Smooth muscle cell of the brain vasculature (primary cell): ENCODE results near the gene CETP.
A peak's percentile ranks its signal among the peaks of the same experiment; 100 is the strongest.
"Not testable (repeated sequence)": the region's sequence is repeated elsewhere in the genome, so short reads cannot be mapped to it uniquely, and the experiment has no call there.

ENCODE experiments used
- DNase-seq: peaks from one replicate; pipeline ENCODE4 v3.0.0-alpha.2; 2012; ENCODE audit warnings: low read depth, low spot score

The CETP gene

DNA sequence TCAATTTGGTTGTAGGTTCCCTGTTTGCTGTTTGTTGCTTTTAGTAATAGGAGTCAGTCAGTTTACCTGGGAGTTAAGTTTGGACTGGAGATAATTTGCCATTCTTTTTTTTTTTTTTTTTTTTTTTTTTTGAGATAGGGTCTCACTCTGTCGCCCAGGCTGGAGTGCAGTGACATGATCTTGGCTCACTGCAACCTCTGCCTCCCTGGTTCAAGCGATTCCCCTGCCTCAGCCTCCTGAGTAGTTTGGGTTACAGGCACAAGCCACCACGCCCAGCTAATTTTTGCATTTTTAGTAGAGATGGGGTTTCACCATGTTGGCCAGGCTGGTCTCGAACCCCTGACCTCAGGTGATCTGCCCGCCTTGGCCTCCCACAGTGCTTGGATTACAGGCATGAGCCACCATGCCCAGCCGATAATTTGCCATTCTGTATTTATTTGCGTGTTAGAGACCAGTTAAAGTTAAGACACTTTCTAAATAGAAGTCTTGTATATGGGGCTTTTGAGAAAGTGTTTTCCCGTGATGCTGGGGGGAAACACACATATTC is 27.1 kb upstream of the CETP start:
- DNase-seq = not testable (repeated sequence)

GRCh38 chr16:56935201-56935600 is 26.5 kb upstream of the CETP start:
- no peak for DNase-seq

DNA sequence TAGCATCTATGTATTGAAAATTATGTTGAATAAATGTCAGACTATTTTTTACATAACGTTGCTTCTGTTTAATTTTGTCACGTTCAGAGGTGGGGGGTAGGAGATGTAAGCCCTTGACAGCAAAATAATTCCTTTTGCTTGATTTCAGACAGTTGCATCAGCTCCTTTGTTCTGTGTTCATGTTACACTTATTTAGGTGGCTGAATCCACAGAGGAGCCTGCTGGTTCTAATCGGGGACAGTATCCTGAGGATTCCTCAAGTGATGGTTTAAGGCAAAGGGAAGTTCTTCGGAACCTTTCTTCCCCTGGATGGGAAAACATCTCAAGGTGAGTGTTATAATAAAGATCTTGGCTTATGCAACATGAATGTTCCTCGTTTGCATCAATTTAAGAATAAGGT is 25.3 kb upstream of the CETP start:
- no peak for DNase-seq

DNA sequence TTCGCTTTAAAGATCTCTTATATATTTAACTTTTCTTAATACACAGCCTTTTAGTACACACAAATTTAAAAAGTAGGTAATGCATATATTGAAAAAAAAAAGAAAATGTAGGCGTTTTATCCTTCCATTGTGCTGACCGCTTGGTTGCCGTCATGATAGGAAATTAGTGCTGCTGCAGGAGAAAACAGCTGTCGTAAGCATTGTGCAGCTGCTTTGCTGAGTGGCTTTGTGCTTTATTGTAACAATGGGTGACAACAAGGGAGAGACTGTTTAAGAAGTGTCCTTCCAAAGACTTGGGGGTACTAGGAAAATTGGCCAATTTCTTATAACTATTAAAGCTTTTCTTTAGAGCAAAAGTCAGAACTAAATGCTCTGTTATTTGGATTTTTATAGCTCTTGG is 24.8 kb upstream of the CETP start:
- DNase-seq = no peak

DNA sequence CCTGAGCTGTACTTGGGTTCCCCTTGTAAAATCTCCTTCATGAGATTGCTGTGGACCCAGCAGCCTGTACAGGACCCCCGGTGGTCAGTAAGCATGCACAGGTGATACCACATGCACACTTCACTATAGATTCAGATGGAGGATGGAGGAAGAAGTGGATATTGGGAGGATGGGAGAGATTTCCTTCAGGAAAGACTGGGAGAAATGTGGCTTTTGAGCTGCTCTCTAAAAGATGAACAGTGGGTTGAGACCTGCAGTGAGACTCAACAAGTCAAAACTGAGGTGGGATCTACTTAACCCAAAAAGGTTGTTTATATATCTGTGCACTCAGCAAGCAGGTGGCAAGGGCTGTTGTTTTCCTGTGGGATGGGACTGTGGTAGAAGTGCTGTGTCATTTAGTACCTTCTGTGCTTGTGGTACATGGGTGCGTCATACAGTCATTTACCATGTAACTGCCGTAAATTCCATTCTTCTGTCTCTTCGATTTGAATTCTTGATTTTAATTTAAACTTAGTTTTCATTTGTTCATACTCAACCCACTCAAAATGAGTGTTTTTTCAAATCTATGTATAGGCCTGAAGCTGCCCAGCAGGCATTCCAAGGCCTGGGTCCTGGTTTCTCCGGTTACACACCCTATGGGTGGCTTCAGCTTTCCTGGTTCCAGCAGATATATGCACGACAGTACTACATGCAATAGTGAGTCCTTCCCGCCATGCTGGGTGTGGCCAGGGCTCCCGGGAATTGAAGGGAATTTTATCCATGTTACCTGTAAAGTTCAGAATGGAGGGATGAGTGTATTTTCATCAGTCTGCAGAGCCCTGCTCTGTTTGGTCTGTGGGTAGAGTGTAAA is 22.9 kb upstream of the CETP start:
- no peak for DNase-seq

- no peak for DNase-seq
Measured at GRCh38 chr16:56939801-56940200, 21.9 kb upstream of the CETP start.

GRCh38 chr16:56941092-56941491 is 20.7 kb upstream of the CETP start:
- no peak for DNase-seq

DNA sequence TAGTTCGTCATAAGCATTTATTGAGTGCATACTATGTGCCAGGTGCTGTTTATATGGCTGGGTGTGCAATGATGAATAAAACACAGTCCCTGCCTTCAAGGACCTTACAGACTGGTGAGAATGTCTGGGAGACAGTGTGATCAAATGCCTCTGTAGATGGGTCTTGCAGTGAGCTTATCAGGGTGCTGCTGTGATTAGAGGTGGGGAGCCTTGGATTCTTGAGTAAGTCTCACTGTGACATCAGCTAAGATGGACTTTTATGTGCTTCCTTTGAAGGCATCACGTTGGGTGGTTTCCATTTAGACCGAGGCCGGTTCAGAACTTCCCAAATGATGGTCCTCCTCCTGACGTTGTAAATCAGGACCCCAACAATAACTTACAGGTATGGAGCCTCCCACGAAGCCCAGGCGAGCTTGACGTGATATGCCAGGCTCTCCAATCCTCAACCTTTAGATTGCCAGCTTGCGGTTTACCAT is 19.9 kb upstream of the CETP start:
- DNase-seq = no peak

DNA sequence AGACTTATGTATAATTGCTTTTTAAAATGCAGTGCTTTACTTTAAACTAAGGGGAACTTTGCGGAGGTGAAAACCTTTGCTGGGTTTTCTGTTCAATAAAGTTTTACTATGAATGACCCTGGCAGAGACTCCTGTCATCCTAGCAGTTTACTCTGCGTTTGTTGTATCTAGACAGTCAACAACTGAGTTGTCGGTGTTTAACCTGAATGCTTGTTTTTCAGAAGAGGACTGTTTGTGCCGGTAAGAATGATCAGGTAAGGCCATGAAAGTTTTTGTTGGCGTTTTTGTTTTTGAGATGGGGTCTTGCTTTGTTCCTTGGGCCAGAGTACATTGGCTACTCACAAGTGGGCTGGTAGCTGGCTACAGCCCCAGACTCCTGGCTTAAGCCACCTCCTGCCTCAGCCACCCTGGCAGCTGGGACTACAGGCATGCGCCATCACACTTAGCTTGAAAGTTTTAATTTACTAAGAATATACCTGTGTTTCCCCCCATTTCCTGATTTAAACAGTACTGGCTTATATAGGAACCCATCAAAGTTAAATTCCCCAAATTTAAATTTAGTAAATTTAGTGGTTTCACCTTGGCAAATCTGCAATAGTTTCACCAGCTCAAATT is 17.9 kb upstream of the CETP start:
- DNase-seq = no peak

- DNase-seq = peak; percentile 43
Measured at GRCh38 chr16:56944954-56945839, 16.6 kb upstream of the CETP start.

DNA sequence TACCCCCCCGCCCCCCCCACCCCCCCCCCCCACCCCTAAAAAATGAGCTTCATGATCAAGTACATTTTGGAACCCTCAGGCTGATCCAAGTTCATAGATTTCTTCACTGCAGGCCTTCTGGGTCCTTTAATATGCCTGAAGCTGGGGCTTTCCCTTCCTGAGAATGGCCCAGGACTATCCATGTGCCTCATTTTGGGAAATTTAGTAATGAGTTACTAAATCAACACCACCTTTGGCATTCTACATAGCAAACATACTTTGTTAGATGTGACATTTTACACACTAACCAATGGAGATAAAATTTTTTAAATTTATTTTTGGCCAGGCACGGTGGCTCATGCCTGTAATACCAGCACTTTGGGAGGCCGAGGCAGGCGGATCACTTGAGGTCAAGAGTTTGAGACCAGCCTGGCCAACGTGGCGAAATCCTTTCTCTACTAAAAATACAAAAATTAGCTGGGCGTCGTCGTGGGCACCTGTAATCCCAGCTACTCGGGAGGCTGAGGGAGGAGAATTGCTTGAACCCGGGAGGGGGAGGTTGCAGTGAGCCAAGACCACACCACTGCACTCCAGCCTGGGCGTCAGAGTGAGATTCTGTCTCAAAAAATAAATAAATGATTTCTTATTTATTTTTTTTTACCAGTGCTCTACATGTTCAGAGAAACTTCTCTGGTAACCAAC is 15.8 kb upstream of the CETP start:
- no peak for DNase-seq

DNA sequence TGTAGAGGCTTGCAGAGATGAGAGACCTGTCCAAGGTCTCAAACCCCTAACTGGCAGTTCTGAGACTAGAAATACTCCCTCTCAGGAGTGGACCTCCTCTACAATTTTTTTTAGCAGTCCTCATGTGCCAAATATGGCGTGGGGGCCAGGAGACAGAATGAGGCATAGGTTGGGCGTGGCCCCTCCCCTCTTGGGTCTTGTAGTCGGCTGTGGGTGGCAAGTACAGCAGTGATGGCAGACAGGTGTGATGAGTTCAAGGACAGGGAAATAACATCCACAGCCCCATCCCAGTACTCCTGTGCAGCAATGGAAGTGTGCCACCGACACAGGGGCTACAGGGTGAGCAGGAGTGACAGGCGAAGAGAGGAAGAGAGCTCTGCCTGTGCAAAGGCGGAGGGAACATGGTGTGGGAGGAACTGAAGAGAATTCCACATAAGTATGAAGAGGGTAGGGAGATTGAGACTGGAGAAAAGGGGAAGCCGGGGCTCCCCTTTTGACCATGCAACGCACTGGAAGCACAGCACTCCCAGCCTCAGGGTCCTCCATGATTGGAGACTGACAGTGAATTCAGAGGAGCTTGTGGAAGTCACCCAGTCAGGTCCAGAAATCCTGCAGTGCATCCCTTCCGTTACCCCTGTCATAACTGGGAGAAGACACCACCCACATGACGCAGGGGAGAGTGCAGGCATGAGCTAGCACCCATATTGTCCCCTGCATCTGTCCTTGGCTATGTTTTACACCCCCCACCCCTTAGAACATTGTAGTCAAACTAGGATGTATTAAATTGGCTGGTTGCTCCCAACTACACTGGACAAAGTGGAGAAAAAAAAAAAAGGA is 14.8 kb upstream of the CETP start:
- DNase-seq = no peak

- DNase-seq = no peak
Measured at GRCh38 chr16:56947604-56947995, 14.2 kb upstream of the CETP start.

DNA sequence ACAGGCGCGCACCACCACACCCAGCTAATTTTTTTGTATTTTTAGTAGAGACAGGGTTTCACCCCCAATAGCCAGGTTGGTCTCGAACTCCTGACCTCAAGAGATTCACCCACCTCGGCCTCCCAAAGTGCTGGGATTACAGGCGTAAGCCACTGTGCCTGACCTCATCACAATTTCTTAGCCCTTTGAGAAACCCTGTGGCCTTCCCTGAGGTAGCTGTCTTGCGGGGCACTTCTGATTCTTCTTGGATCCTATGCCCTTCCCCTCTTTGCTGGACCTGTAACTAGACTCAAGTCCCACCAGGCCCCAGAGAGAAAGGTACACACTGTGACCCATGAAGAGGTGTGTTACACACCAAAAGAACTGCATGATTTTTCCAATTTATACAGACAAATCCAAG is 13.5 kb upstream of the CETP start:
- DNase-seq = no peak

- no peak for DNase-seq
Measured at GRCh38 chr16:56950051-56950450, 11.7 kb upstream of the CETP start.

DNA sequence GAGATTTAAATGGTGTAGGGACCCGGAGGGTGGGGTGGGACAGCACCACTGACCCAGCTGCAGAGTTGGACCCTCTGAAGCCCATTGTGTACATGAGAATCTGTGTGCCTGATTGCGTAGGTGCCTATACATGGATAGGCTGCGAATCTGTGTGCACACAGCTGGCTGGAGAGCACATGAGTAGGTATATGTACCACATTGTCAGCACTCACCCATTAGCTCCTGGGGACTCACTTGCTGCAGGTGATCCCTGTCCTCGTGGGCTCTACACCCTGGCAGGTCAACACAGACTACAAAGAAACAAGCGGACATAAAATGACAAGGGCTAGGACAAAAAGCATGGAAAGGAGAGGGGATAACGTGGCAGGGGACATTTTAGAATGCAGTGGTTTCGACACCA is 11.3 kb upstream of the CETP start:
- no peak for DNase-seq

GRCh38 chr16:56950881-56951771 is 10.6 kb upstream of the CETP start:
- no peak for DNase-seq

DNA sequence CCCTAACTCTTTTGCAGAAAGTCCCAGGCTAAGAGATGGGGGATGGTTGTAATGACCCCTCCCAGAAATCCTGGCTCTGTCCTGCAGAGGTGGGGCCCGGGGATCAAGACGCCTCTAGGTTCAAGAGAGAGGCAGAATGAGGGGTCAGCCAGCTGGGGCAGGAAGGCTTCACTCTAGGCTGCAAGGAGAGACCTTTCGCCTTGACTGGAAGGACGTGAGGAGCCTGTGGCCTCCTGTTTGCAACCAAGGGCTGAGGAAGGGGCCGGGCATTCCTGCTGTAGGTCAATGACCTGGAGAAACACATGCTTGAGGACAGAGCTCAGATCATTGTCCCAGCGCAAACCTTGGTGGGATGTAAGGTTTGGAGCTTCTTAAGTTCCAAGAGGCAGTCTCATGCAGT is 8.7 kb upstream of the CETP start:
- no peak for DNase-seq

DNA sequence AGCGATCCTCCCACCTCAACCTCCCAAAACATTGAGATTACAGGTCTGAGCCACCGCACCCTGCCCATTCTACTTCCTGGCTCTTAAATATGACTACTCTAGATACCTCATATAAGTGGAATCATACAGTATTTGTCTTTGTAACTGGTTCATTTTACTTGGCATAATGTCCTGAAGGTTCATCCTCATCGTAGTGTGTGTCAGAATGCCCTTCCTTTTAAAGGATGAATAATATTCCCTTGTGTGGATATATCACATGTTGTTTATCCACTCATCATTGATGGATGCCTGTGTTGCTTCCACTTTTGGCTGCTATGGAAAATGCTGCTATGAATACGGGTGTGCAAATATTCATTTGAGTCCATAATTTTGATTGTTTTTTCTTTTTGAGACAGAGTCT is 5.7 kb upstream of the CETP start:
- DNase-seq = no peak
